Astrocyte of the cerebellum (primary cell): ENCODE measurements around the gene METTL13.

Experiments used
- DNase-seq: peaks from one replicate; pipeline ENCODE4 v3.0.0-alpha.2; 2011; ENCODE audit warnings: low read depth
- H3K4me3 ChIP-seq: 2 replicates; pipeline ENCODE4 v1.5.1; 2011; ENCODE audit warnings: mild to moderate bottlenecking, low read depth, low read length, moderate library complexity
- in situ Hi-C: cut with HindIII; loops from 2 replicates; pipeline ENCODE4 v1.10.0; 2017; ENCODE audit warnings: low sequenced_read_pairs
- TF ChIP-seq, protein P1 (sequence below): IDR thresholded peaks from 2 replicates; pipeline ENCODE4 v1.5.1; 2012; ENCODE audit warnings: low read length, low read depth, moderate library complexity, mild to moderate bottlenecking; ENCODE audit errors: missing control alignments

Gene METTL13

DNA sequence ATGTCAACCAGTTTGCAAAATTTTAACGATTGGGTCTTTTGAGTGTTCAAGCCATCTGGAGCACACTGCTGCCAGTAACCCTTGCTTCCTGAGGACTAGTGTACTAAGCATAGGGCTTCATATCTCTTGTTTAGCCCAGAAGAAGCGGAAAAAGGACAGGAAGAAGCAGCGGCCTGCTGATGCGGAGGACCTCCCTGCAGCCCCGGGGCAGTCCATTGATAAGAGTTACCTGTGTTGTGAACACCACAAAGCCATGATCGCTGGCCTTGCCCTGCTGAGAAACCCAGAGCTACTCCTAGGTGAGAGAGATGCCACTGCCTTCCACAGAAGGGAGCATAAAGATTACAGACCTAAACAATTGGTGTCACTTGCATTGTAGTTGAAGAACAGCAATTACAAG is 8.9 kb downstream of the METTL13 start:
- no peak for DNase-seq
- in situ Hi-C loops = no loop called here
- TF ChIP-seq, protein P1, sequence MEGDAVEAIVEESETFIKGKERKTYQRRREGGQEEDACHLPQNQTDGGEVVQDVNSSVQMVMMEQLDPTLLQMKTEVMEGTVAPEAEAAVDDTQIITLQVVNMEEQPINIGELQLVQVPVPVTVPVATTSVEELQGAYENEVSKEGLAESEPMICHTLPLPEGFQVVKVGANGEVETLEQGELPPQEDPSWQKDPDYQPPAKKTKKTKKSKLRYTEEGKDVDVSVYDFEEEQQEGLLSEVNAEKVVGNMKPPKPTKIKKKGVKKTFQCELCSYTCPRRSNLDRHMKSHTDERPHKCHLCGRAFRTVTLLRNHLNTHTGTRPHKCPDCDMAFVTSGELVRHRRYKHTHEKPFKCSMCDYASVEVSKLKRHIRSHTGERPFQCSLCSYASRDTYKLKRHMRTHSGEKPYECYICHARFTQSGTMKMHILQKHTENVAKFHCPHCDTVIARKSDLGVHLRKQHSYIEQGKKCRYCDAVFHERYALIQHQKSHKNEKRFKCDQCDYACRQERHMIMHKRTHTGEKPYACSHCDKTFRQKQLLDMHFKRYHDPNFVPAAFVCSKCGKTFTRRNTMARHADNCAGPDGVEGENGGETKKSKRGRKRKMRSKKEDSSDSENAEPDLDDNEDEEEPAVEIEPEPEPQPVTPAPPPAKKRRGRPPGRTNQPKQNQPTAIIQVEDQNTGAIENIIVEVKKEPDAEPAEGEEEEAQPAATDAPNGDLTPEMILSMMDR = no peak

DNA sequence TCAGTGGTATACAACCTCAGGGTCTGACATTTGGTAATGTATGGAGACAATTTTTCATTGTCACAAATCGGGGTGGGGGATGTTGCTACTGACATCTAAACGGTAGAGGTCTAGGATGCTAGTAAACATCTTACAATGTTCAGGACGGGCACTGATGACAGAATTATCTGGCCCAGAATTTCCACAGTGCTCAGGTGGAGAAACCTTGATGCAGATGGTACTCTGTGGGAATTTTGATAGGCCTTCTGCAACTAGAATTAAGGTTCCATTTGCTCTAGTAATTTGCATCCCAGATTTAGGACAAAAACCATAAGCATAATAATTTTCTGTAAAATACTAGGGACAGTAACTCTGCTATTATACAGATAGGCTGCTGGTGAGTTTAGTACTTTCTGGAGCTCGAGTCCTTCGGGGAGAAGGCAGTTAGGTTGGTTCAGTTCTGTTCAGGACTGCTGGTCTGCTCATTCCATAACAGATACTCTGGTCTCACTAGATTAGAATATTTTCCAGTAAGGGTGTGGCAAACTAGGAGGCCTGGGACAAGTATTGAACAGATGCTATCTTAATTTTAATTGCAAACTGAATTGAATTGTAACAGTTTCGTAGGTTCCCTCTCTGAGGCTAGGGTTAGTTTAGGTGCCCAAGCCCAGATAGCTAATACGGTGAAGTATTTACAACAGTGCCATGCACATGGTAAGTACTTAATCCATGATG is 11.4 kb downstream of the METTL13 start:
- in situ Hi-C loops = no loop called here
- H3K4me3 ChIP-seq = no peak overlapping the region
- DNase-seq = no peak
- TF ChIP-seq, protein P1 = no peak

More for the DNA sequence above, 8.9 kb downstream of the METTL13 start:
- H3K4me3 ChIP-seq = no peak overlapping the region

DNA sequence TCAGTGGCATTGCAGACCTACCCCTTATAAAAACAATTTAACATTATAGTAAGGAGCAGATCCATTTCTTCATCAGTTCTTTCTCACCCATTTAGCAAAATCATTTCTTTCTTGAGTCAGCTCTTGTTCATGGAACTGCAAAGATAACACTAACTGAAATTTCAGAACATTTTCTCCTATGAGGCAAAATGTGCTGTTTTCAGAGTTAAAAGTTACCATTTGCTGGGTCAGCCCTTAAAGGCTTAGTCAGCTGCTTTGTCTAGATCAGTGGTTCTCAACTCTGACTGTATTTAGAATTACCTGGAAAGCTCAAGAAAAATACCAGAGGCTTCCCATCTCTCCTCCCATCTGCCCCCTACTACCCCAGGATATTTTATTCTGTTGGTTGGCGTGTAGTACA is 12.2 kb downstream of the METTL13 start:
- DNase-seq = no peak
- H3K4me3 ChIP-seq = no peak overlapping the region
- in situ Hi-C loops = no loop called here
- TF ChIP-seq, protein P1 = no peak

DNA sequence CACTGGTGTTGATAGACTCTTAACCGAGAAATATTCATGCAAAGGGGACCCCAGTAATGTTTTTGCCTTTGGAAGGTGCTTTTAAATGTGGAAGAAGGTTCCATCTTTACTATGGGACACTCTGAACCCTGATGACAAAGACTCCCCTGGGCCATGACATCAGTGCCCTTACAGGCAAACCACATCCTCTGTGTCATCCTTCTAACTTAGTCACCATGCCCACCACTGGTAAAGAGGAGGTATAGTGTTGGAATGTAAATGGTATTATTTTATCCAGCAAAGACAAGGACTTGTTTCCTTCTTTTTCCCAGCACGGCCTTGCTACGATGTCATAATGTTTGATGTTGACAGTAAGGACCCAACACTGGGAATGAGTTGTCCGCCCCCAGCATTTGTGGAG is 12.6 kb downstream of the METTL13 start:
- in situ Hi-C loops = no loop called here
- no peak overlapping the region for H3K4me3 ChIP-seq
- TF ChIP-seq, protein P1 = no peak
- no peak for DNase-seq

DNA sequence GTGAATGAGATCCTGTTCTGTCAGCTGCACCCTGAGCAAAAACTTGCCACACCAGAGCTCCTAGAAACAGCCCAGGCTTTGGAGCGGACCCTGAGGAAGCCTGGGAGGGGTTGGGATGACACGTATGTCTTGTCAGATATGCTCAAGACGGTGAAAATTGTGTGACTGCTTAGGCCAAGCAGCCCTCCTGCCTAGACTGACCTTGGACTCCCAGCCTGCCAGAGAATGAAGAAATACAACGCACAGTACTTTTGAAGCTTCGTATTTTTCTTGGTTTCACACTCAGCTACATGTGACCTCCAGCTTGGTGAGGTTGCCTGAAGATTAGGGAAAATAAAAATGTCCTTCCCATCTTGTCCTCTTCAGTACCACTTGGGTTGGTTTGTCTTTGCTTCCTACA is 15.1 kb downstream of the METTL13 start:
- no peak for DNase-seq
- TF ChIP-seq, protein P1 = no peak
- H3K4me3 ChIP-seq = no peak overlapping the region
- in situ Hi-C loops = no loop called here

DNA sequence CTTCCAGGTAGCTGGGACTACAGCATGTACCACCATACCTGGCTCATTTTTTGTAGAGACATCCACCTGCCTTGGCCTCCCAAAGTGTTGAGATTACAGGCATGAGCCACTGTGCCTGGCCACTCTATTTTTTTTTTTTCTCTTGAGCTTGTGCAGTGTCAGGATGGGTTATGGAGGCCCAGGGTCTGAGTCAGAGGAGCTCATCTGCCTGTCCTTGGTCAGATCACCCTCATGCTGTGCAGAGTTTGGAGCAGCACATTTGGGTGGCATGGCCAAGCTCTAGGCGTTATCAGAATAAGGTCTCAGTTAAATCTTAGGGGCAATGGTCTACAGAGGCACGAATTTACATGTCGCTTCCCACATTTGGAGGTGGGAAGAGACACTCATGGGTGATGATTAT is 16.9 kb downstream of the METTL13 start:
- DNase-seq = no peak
- TF ChIP-seq, protein P1 = no peak
- H3K4me3 ChIP-seq = no peak overlapping the region
- in situ Hi-C loops = no loop called here
